SW480 (cell line): Measurements from ENCODE around the gene GRID1.
"Not testable (repeated sequence)": the region's sequence is repeated elsewhere in the genome, so short reads cannot be mapped to it uniquely, and the experiment has no call there.

ENCODE experiments used
- DNase-seq: peaks from one replicate; pipeline ENCODE4 v3.0.0-alpha.2; 2016; ENCODE audit warnings: low spot score

GRID1 gene

GRCh38 chr10:85993840-85994507 lies 372.6 kb downstream of the GRID1 start:
- no peak for DNase-seq

- DNase-seq = no peak
These were observed 373.5 kb downstream of the GRID1 start for GRCh38 chr10:85993140-85993539.

GRCh38 chr10:85992324-85992723 lies 374.3 kb downstream of the GRID1 start:
- DNase-seq = no peak

GRCh38 chr10:85986777-85987176 lies 379.8 kb downstream of the GRID1 start:
- no peak for DNase-seq

- no peak for DNase-seq
These were observed 383.5 kb downstream of the GRID1 start for GRCh38 chr10:85983051-85983450.

GRCh38 chr10:85979598-85979997 lies 387.0 kb downstream of the GRID1 start:
- DNase-seq = no peak

- no peak for DNase-seq
These were observed 387.8 kb downstream of the GRID1 start for GRCh38 chr10:85978566-85979358.

- no peak for DNase-seq
These were observed 389.0 kb downstream of the GRID1 start for GRCh38 chr10:85977642-85978041.

GRCh38 chr10:85976267-85976793 lies 390.3 kb downstream of the GRID1 start:
- no peak for DNase-seq

GRCh38 chr10:85971494-85971893 lies 395.1 kb downstream of the GRID1 start:
- no peak for DNase-seq

- no peak for DNase-seq
These were observed 399.0 kb downstream of the GRID1 start for GRCh38 chr10:85967594-85967993.

- no peak for DNase-seq
These were observed 405.0 kb downstream of the GRID1 start for GRCh38 chr10:85961479-85962067.

- DNase-seq = no peak
These were observed 405.5 kb downstream of the GRID1 start for GRCh38 chr10:85961073-85961472.

- DNase-seq = no peak
These were observed 407.4 kb downstream of the GRID1 start for GRCh38 chr10:85959239-85959638.

GRCh38 chr10:85950921-85951320 lies 415.7 kb downstream of the GRID1 start:
- DNase-seq = no peak

GRCh38 chr10:85946713-85947326 lies 419.8 kb downstream of the GRID1 start:
- no peak for DNase-seq

- DNase-seq = no peak
These were observed 430.4 kb downstream of the GRID1 start for GRCh38 chr10:85936161-85936560.

GRCh38 chr10:85934586-85934985 lies 432.0 kb downstream of the GRID1 start:
- no peak for DNase-seq

GRCh38 chr10:85929993-85930392 lies 436.6 kb downstream of the GRID1 start:
- not testable (repeated sequence) for DNase-seq

- no peak for DNase-seq
These were observed 438.5 kb downstream of the GRID1 start for GRCh38 chr10:85927952-85928665.

- no peak for DNase-seq
These were observed 439.6 kb downstream of the GRID1 start for GRCh38 chr10:85926986-85927385.

GRCh38 chr10:85926136-85926535 lies 440.5 kb downstream of the GRID1 start:
- DNase-seq = no peak
